Erythroblast (primary cell): ENCODE data around the gene ELAVL4.

Experiments
- GATA1 ChIP-seq: IDR thresholded peaks from 2 replicates; pipeline ENCODE4 v1.6.1; 2011; ENCODE audit warnings: low read depth, mild to moderate bottlenecking, control low read depth, low read length, moderate library complexity
- POLR2A ChIP-seq: IDR thresholded peaks from 2 replicates; pipeline ENCODE4 v1.6.1; 2011; ENCODE audit warnings: mild to moderate bottlenecking, low read length

DNA sequence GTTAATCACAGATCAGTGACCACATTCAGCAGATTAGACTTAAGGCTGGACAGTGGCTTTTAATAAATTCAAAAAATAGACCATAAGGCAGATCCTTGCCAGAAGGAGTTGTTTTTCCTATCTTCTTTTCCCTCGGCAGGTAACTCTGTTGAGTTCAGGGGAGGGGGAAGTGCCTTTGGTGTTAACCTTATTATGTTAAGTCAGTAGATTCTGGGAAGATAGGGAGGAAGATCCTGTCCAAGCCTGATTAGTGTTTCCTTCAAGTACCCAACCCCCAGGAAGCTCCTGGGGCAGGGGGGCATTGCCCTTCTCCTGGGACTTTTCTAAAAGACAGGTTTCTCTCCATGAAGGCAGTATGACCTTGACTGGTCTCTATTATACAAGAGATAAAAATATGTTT is 87.4 kb downstream of the ELAVL4 start:
- TF ChIP-seq POLR2A (no peak), GATA1 (no peak)
